GM12878 (cell line): Measurements from ENCODE around the gene PABPC1L. TPM values are rescaled to one million over a fixed set of nuclear protein-coding genes. Genes with fewer than 3 reads are reported as not detected.

Source experiments
- ATF7 ChIP-seq: fragments of 450-650 bp; IDR thresholded peaks from 2 replicates; pipeline ENCODE4 v1.6.1; 2016; ENCODE audit warnings: low read depth, mild to moderate bottlenecking
- CHD2 ChIP-seq: IDR thresholded peaks from 2 replicates; pipeline ENCODE4 v1.6.1; 2011; ENCODE audit warnings: low read depth, low read length, improper control_type of control experiment, borderline replicate concordance
- JUND ChIP-seq: IDR thresholded peaks from 2 replicates; pipeline ENCODE4 v1.6.1; 2012; ENCODE audit warnings: low read depth, mild to moderate bottlenecking, low read length, improper control_type of control experiment, moderate library complexity
- KAT2A ChIP-seq: conservative IDR thresholded peaks from 2 replicates; pipeline ENCODE4 v1.6.1; 2011; ENCODE audit warnings: low read depth, low read length; ENCODE audit not compliant: control insufficient read depth
- KLF5 ChIP-seq: fragments of 450-650 bp; IDR thresholded peaks from 2 replicates; pipeline ENCODE4 v1.6.1; 2014; ENCODE audit warnings: mild to moderate bottlenecking; ENCODE audit not compliant: partially characterized antibody
- NR2C2 ChIP-seq: IDR thresholded peaks from 2 replicates; pipeline ENCODE4 v1.6.1; 2011; ENCODE audit warnings: borderline replicate concordance, low read depth; ENCODE audit not compliant: control insufficient read depth, insufficient read length
- PAX8 ChIP-seq: fragments of 450-650 bp; IDR thresholded peaks from 2 replicates; pipeline ENCODE4 v1.6.1; 2017; ENCODE audit warnings: mild to moderate bottlenecking, moderate library complexity
- SMC3 ChIP-seq: IDR thresholded peaks from 2 replicates; pipeline ENCODE4 v1.6.1; 2011; ENCODE audit warnings: low read length, improper control_type of control experiment, borderline replicate concordance
- STAT1 ChIP-seq: fragments of 450-650 bp; conservative IDR thresholded peaks from 2 replicates; pipeline ENCODE4 v1.6.1; 2014; ENCODE audit warnings: antibody characterized with exemption, mild to moderate bottlenecking
- USF1 ChIP-seq: IDR thresholded peaks from 2 replicates; pipeline ENCODE4 v1.6.1; 2011; ENCODE audit warnings: borderline replicate concordance, low read depth, mild to moderate bottlenecking, moderate library complexity, mixed read lengths, low read length; ENCODE audit not compliant: insufficient read depth; ENCODE audit errors: extremely low read length
- ZNF592 ChIP-seq: fragments of 450-650 bp; IDR thresholded peaks from 2 replicates; pipeline ENCODE4 v1.6.1; 2017; ENCODE audit warnings: mild to moderate bottlenecking, moderate library complexity
- polyA plus RNA-seq, 11 experiments: library from polyadenylated mRNA; depleted of rRNA in 4 of 11; unstranded in 6 of 11; stranded (reverse) in 5 of 11; fragments of >200 nt; fragmentation: Nextera tagmentation in 4 of 11; fragmentation: Illumina TruSeq in 1 of 11; extraction: Ambion mirVana in 4 of 11; extraction: Trizol in 1 of 11; gene quantifications; 1 replicate in 1 of 11; 2 replicates in 10 of 11; pipeline versions ENCODE4 v1.2.1 to v1.2.3, GENCODE V29; 2011 to 2016; ENCODE audit warnings: inconsistent platforms in 2 of 11, missing spikeins in 2 of 11, low read depth in 1 of 11
- total RNA-seq, 4 experiments: library from RNA; depleted of rRNA in 3 of 4; stranded (reverse); fragments of >200 nt in 3 of 4; fragmentation: Illumina TruSeq in 1 of 4; extraction: Trizol in 1 of 4; gene quantifications; 2 replicates each; pipeline versions ENCODE4 v1.2.1 to v1.2.3, GENCODE V29; 2013 to 2021
- TF ChIP-seq, protein P1 (sequence below): IDR thresholded peaks from 2 replicates; pipeline ENCODE4 v1.6.1; 2012; ENCODE audit warnings: low read length, inconsistent platforms

Gene PABPC1L
- total and polyA plus RNA-seq, 10 of the 15 experiments (the other 5 are each of a cell fraction or from before 2014, with no cell fraction given), result 6.1 to 66.8 (median 11.9) TPM

DNA sequence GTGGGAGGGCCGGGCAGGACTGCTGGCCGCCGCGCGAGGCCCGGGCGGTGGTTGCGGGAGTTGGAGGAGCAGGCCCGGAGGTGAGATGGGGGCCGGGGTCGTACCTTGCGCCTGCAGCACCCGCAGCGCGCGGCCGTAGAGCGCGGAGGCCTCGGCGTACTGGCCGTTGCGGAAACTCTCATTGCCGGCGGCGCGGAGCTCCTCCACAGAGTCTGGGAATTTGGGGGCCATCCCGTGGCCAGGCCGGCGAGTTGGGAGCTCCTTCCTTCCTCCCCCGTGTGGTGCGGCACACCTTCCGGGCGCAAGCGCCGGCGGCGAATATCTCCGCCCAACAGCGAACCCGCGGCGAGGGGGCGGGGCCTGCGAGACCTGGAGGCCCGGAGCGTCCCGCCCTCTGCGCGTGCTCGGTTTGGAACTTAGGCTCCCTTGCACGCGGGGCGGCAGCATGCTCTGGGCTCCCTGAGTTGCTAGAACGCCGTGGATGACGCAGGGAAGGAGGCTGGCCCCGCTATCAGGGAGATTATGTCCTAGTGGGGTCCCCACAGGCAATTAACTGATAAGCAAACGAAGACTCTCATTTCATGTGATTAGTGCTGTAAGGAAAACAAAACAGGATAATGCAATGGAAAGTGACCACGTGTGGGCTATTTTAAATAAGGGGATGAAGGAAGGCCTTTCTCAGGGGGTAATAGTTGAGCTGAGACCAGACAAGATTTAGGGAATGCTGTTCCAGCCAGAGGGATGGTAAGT is 50.4 kb downstream of the PABPC1L start, which contains the start of gene TOMM34 (continued):
- TF ChIP-seq ZNF592 (no peak), USF1 (no peak), STAT1 (no peak), SMC3 (no peak), JUND (peak; percentile 20; the same call in 1 of the 2 replicates), KAT2A (no peak), KLF5 (peak; percentile 32), CHD2 (no peak), NR2C2 (no peak), ATF7 (no peak), PAX8 (no peak)
- TF ChIP-seq, protein P1, sequence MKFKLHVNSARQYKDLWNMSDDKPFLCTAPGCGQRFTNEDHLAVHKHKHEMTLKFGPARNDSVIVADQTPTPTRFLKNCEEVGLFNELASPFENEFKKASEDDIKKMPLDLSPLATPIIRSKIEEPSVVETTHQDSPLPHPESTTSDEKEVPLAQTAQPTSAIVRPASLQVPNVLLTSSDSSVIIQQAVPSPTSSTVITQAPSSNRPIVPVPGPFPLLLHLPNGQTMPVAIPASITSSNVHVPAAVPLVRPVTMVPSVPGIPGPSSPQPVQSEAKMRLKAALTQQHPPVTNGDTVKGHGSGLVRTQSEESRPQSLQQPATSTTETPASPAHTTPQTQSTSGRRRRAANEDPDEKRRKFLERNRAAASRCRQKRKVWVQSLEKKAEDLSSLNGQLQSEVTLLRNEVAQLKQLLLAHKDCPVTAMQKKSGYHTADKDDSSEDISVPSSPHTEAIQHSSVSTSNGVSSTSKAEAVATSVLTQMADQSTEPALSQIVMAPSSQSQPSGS, result no peak
